ENCODE results near the gene SCG3. TPM values are rescaled to one million over a fixed set of nuclear protein-coding genes. Genes with fewer than 3 reads are reported as not detected.

Gene SCG3
- polyA plus RNA-seq, 4 donors = 0.09 to 0.57 (median 0.43) TPM

GRCh38 chr15:51755790-51756189 is 74.5 kb downstream of the SCG3 start:
- DNase-seq (ENCODE audit: low read depth in 4 of 4, low spot score in 3 of 4) = no peak

GRCh38 chr15:51756482-51756881 is 75.2 kb downstream of the SCG3 start:
- DNase-seq (ENCODE audit: low read depth in 4 of 4, low spot score in 3 of 4) = no peak

- DNase-seq (ENCODE audit: low read depth in 4 of 4, low spot score in 3 of 4) = no peak
Observed at GRCh38 chr15:51757450-51757849, 76.1 kb downstream of the SCG3 start.

- DNase-seq (ENCODE audit: low read depth in 4 of 4, low spot score in 3 of 4) = no peak
Observed at GRCh38 chr15:51758645-51759044, 77.3 kb downstream of the SCG3 start.

GRCh38 chr15:51759557-51760070 is 78.3 kb downstream of the SCG3 start:
- DNase-seq (ENCODE audit: low read depth in 4 of 4, low spot score in 3 of 4) = no peak

GRCh38 chr15:51760805-51761204 is 79.5 kb downstream of the SCG3 start:
- no peak for DNase-seq (ENCODE audit: low read depth in 4 of 4, low spot score in 3 of 4)

- no peak for DNase-seq (ENCODE audit: low read depth in 4 of 4, low spot score in 3 of 4)
Observed at GRCh38 chr15:51765751-51766150, 84.4 kb downstream of the SCG3 start.

GRCh38 chr15:51766341-51766740 is 85.0 kb downstream of the SCG3 start:
- no peak for DNase-seq (ENCODE audit: low read depth in 4 of 4, low spot score in 3 of 4)

- no peak for DNase-seq (ENCODE audit: low read depth in 4 of 4, low spot score in 3 of 4)
Observed at GRCh38 chr15:51768018-51768417, 86.7 kb downstream of the SCG3 start.

Other genes with a start within 250 kb of the SCG3 start
- 10 to 100 TPM; 47.3 to 95.7 (median 55.9) TPM for gene DMXL2, start 58.7 kb upstream of the SCG3 start, polyA plus RNA-seq (ENCODE audit: insufficient read length in 4 of 4)
- 1 to 10 TPM; 4.5 to 7.5 (median 5.9) TPM for gene LYSMD2, start 56.2 kb downstream of the SCG3 start, polyA plus RNA-seq (ENCODE audit: insufficient read length in 4 of 4)
- gene TMOD2, start 70.1 kb downstream of the SCG3 start, polyA plus RNA-seq (ENCODE audit: insufficient read length in 4 of 4) = 10 to 100 TPM in 1 of 4 donors, 1 to 10 TPM in 3; 4.5 to 12.1 (median 5.5) TPM
- gene TMOD3, start 148.2 kb downstream of the SCG3 start, polyA plus RNA-seq (ENCODE audit: insufficient read length in 4 of 4) = 10 to 100 TPM; 38.2 to 60.0 (median 50.6) TPM

Data from left renal pelvis (tissue), 4 donors.